DND-41 (cell line): ENCODE measurements around the gene UCHL1.

Experiments used
- ATAC-seq: fragments of 200-7000 bp; cut with Tn5 transposase; 3 replicates; pipeline ENCODE4 v1.9.1; 2021; ENCODE audit warnings: low read depth; ENCODE audit not compliant: insufficient read depth
- DNase-seq: peaks from one replicate; pipeline ENCODE4 v3.0.0-alpha.2; 2020
- H2AFZ ChIP-seq: 2 replicates; pipeline ENCODE4 v1.6.0; 2012; ENCODE audit warnings: low read depth, low read length
- H3K27ac ChIP-seq: 2 replicates; pipeline ENCODE4 v1.5.1; 2012; ENCODE audit warnings: low read length, inconsistent platforms
- H3K27me3 ChIP-seq: fragments of 200-600 bp; sonication (generic); 2 replicates; pipeline ENCODE4 v1.6.0; 2012; ENCODE audit warnings: low read length, mild to moderate bottlenecking, inconsistent platforms; ENCODE audit not compliant: insufficient read depth, poor library complexity
- H3K36me3 ChIP-seq: 2 replicates; pipeline ENCODE4 v1.5.1; 2012; ENCODE audit warnings: low read length, inconsistent platforms; ENCODE audit not compliant: insufficient read depth
- H3K4me1 ChIP-seq: 2 replicates; pipeline ENCODE4 v1.5.1; 2012; ENCODE audit warnings: mild to moderate bottlenecking, low read length; ENCODE audit not compliant: insufficient read depth
- H3K4me2 ChIP-seq: 2 replicates; pipeline ENCODE4 v1.6.0; 2012; ENCODE audit warnings: mild to moderate bottlenecking, moderate library complexity, low read length, inconsistent platforms; ENCODE audit not compliant: insufficient read depth
- H3K4me3 ChIP-seq, 2 experiments: fragments of 200-600 bp in 1 of 2; shearing (Covaris generic) in 1 of 2; 2 replicates each; pipeline ENCODE4 v1.5.1; 2012 to 2016; ENCODE audit warnings: inconsistent platforms in 2 of 2, low read length in 2 of 2, mild to moderate bottlenecking in 2 of 2, low read depth in 1 of 2, moderate library complexity in 1 of 2
- H3K79me2 ChIP-seq: 2 replicates; pipeline ENCODE4 v1.6.0; 2012; ENCODE audit warnings: low read length, inconsistent platforms; ENCODE audit not compliant: insufficient read depth
- H3K9ac ChIP-seq: 2 replicates; pipeline ENCODE4 v1.6.0; 2012; ENCODE audit warnings: low read depth, mild to moderate bottlenecking, inconsistent platforms, low read length, moderate library complexity
- H3K9me3 ChIP-seq: 2 replicates; pipeline ENCODE4 v1.5.1; 2012; ENCODE audit warnings: low read length, moderate library complexity, mild to moderate bottlenecking, inconsistent platforms; ENCODE audit not compliant: insufficient read depth, severe bottlenecking
- H4K20me1 ChIP-seq: 2 replicates; pipeline ENCODE4 v1.6.0; 2012; ENCODE audit warnings: low read length; ENCODE audit not compliant: insufficient read depth
- CTCF ChIP-seq: IDR thresholded peaks from 2 replicates; pipeline ENCODE4 v1.5.1; 2012; ENCODE audit warnings: borderline replicate concordance, low read length, moderate library complexity, mild to moderate bottlenecking; ENCODE audit not compliant: poor library complexity, severe bottlenecking; ENCODE audit errors: extremely low read depth
- EZH2 ChIP-seq: IDR thresholded peaks from 3 replicates; pipeline ENCODE4 v1.6.1; 2012; ENCODE audit warnings: borderline replicate concordance, low read depth, mild to moderate bottlenecking, moderate library complexity, low read length, inconsistent platforms; ENCODE audit not compliant: severe bottlenecking

Gene UCHL1

GRCh38 chr4:41209901-41210300 lies 46.8 kb upstream of the UCHL1 start:
- ATAC-seq (no peak), DNase-seq (no peak)
- no peaks in the 10 kb centered on the region for H3K79me2 ChIP-seq
- TF ChIP-seq CTCF (no peak), EZH2 (no peak)
- no peak overlapping the region for H3K9ac ChIP-seq
- H3K36me3 ChIP-seq, result no peaks in the 10 kb centered on the region
- H2AFZ ChIP-seq, result no peak overlapping the region
- H3K4me3 ChIP-seq, result no peak overlapping the region
- H4K20me1 ChIP-seq, result no peaks in the 10 kb centered on the region
- no peaks in the 10 kb centered on the region for H3K9me3 ChIP-seq
- no peaks in the 10 kb centered on the region for H3K4me1 ChIP-seq
- H3K27me3 ChIP-seq, result peaks cover 3% of the 10 kb centered on the region
- no peak overlapping the region for H3K4me2 ChIP-seq
- no peak overlapping the region for H3K27ac ChIP-seq

- no peak overlapping the region for H2AFZ ChIP-seq
- no peaks in the 10 kb centered on the region for H3K9me3 ChIP-seq
- DNase-seq (no peak), ATAC-seq (no peak)
- no peaks in the 10 kb centered on the region for H3K79me2 ChIP-seq
- TF ChIP-seq CTCF (no peak), EZH2 (no peak)
- H3K4me1 ChIP-seq, result no peaks in the 10 kb centered on the region
- H3K36me3 ChIP-seq, result no peaks in the 10 kb centered on the region
- H3K27me3 ChIP-seq, result no peaks in the 10 kb centered on the region
- no peaks in the 10 kb centered on the region for H4K20me1 ChIP-seq
- H3K4me3 ChIP-seq, result no peak overlapping the region
- no peak overlapping the region for H3K4me2 ChIP-seq
- no peak overlapping the region for H3K9ac ChIP-seq
- no peak overlapping the region for H3K27ac ChIP-seq
These were observed 44.6 kb upstream of the UCHL1 start for GRCh38 chr4:41211951-41212615.

GRCh38 chr4:41212616-41213203 lies 44.0 kb upstream of the UCHL1 start:
- Histone ChIP-seq H2AFZ (no peak overlapping the region), H3K9ac (no peak overlapping the region), H3K36me3 (no peaks in the 10 kb centered on the region), H3K79me2 (no peaks in the 10 kb centered on the region), H3K27ac (no peak overlapping the region), H3K4me1 (no peaks in the 10 kb centered on the region), H3K9me3 (no peaks in the 10 kb centered on the region), H3K4me3 (no peak overlapping the region), H4K20me1 (no peaks in the 10 kb centered on the region), H3K4me2 (no peak overlapping the region), H3K27me3 (no peaks in the 10 kb centered on the region)
- DNase-seq (no peak), ATAC-seq (no peak)
- TF ChIP-seq CTCF, result peak; percentile 20
- TF ChIP-seq EZH2, result no peak
